ENCODE data around the gene SMAD7. TPM values are rescaled to one million over a fixed set of nuclear protein-coding genes. Genes with fewer than 3 reads are reported as not detected.

The SMAD7 gene
- polyA plus RNA-seq, 2 of the 4 experiments (the other 2 are of a cell fraction), result 19.9 to 26.9 TPM

DNA sequence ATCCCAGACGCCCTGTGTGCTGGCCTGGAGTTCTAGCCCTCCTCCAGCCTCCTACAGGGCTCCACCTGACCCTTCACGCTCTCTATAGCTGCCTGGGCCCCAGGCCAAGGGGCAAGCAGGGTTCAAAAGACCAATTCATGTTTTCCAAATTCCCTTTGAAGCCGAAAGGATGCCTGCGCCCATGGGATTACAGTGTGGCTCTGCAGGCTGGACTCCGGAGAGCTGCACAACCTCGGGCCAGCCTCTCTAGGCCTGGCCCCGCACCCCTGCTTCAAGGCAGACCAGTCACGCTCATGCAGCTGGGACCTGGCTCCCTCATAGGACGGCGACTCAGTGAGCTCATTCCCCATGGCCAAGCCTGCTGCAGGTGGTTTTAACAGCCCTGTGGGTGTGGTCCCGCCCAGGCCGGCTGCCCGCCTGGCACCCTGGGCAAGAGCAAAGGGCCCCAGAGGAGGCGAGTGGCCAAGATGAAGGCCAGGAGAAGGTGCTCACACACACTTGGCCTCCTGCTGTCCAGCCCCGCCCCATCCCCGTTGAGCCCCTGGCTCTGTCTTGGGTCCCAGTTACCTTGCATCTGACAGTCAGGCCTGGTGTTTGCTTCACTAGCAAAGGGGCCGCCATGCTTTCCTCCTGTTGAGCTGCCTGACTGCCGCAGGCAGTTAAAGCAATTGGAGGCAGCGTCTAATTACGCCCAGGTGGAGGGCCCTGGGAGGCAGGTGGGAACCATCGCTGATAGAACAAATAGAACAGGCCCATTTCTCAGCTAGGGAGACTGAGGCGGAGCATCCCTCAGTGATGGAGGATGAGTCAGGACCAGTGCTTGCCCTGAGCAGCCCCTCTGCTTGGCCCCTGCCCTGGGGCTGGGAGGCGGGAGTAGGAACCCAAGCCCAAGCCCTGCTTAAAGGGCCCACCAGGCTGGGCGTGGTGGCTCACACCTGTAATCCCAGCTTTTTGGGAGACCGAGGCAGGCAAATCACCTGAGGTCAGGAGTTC lies 56.9 kb downstream of the SMAD7 start:
- ChIA-PET POLR2A (no interaction called here), CTCF (interaction anchor here (0.9 kb wide), 1 partner anchor 31 kb away, joined by 3 read pairs; no protein-coding TSS in a partner anchor)
- Histone ChIP-seq H3K4me1 (peaks cover 13% of the 10 kb centered on the region), H3K4me3 (no peak overlapping the region), H3K27ac (peak overlapping the region in 1 of 2 experiments; percentile 41; a peak in 1 of 6 replicates), H3K9me3 (no peaks in the 10 kb centered on the region), H3K4me2 (no peak overlapping the region)
- 90% methylated on average over 18 of the region's 25 CpGs for WGBS (ENCODE audit: missing lambda C conversion rate)
- ATAC-seq (no peak), FAIRE-seq (no peak), DNase-seq (ENCODE audit: low read depth in 1 of 2, low spot score in 1 of 2) (no peak)
- no peak for TF ChIP-seq CEBPB (IDR thresholded peaks at IDR 0.05)
- TF ChIP-seq KDM5A (IDR thresholded peaks at IDR 0.05), result no peak
- TF ChIP-seq NR3C1 (IDR thresholded peaks at IDR 0.05), result no peak

- H3K4me2 ChIP-seq, result no peak overlapping the region
- WGBS (ENCODE audit: missing lambda C conversion rate), result 85% methylated on average over 14 of the region's 14 CpGs
- no peak for DNase-seq (ENCODE audit: low read depth in 1 of 2, low spot score in 1 of 2)
- H3K27ac ChIP-seq, result peak overlapping the region in 1 of 2 experiments; percentile 41; a peak in 1 of 6 replicates
- TF ChIP-seq HDAC2 (IDR thresholded peaks at IDR 0.05) (no peak), MAFK (IDR thresholded peaks at IDR 0.05; ENCODE audit: partially characterized antibody) (no peak), BHLHE40 (IDR thresholded peaks at IDR 0.05; ENCODE audit: low read depth, low read length) (no peak), TP53 (CRISPR knock-in tag; IDR thresholded peaks at IDR 0.05) (no peak), EHMT2 (IDR thresholded peaks at IDR 0.05; ENCODE audit: low read depth) (no peak), CBX8 (IDR thresholded peaks at IDR 0.05) (no peak), MYC (IDR thresholded peaks at IDR 0.05; ENCODE audit: borderline replicate concordance, low read length) (no peak), ZC3H11A (IDR thresholded peaks at IDR 0.05) (no peak), RAD21 (conservative IDR thresholded peaks at IDR 0.05 in 1 of 2, IDR thresholded peaks at IDR 0.05 in 1 of 2) (no peak), RFX5 (IDR thresholded peaks at IDR 0.05) (no peak)
- TF ChIP-seq, protein P1, sequence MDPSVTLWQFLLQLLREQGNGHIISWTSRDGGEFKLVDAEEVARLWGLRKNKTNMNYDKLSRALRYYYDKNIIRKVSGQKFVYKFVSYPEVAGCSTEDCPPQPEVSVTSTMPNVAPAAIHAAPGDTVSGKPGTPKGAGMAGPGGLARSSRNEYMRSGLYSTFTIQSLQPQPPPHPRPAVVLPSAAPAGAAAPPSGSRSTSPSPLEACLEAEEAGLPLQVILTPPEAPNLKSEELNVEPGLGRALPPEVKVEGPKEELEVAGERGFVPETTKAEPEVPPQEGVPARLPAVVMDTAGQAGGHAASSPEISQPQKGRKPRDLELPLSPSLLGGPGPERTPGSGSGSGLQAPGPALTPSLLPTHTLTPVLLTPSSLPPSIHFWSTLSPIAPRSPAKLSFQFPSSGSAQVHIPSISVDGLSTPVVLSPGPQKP (IDR thresholded peaks at IDR 0.05; ENCODE audit: low read depth, low read length), result no peak
- TF ChIP-seq, protein P2, sequence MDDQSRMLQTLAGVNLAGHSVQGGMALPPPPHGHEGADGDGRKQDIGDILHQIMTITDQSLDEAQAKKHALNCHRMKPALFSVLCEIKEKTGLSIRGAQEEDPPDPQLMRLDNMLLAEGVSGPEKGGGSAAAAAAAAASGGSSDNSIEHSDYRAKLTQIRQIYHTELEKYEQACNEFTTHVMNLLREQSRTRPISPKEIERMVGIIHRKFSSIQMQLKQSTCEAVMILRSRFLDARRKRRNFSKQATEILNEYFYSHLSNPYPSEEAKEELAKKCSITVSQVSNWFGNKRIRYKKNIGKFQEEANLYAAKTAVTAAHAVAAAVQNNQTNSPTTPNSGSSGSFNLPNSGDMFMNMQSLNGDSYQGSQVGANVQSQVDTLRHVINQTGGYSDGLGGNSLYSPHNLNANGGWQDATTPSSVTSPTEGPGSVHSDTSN (IDR thresholded peaks at IDR 0.05), result no peak
- no peak overlapping the region for H3K4me3 ChIP-seq
- FAIRE-seq, result no peak
- peaks cover 13% of the 10 kb centered on the region for H3K4me1 ChIP-seq
- H3K9me3 ChIP-seq, result no peaks in the 10 kb centered on the region
- CTCF ChIA-PET, result interaction anchor here (0.9 kb wide), 1 partner anchor 32 kb away, joined by 3 read pairs; no protein-coding TSS in a partner anchor
- no peak for ATAC-seq
- POLR2A ChIA-PET, result no interaction called here
Observed at GRCh38 chr18:48893061-48893607, 57.6 kb downstream of the SMAD7 start.

DNA sequence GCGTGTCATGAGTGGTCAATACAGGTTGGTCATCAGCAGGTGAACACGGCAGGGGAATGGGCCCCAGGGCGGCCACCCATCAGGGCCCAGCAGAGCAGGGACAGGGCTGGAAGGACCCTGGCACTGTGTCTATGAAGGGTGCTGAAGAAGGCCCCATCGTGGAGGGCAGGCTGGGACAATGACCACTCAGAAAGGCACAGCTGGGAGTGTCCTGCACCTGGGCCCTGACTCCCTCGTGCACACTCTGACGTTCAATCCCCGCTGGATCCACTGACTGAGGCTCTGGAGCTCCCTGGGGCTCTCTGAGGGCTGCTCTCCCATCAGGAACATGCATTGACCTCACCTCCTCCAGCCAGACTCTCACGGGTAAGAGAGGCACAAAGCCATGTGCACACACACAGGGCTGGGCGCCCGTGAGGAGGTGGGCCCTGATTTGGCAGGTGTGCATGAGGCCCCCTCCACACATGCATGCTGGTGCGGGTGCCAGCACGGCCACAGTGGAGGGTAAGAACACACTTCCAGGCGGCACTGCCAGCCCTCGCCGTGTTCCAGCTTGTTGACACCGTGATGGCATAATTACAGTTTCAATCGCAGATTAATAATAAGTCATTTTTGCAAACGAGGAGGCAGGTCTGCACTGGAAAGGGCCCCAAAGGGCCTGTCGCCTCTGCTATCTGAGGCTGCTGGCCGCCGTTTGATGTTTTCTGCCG lies 58.5 kb downstream of the SMAD7 start:
- ChIA-PET CTCF (interaction anchor here (0.9 to 1.5 kb wide), 2 partner anchors 32 to 33 kb away, joined by 3 to 5 read pairs; no protein-coding TSS in a partner anchor), POLR2A (no interaction called here)
- FAIRE-seq, result no peak
- peaks cover 11% of the 10 kb centered on the region for H3K4me1 ChIP-seq
- 88% methylated on average over 15 of the region's 22 CpGs for WGBS (ENCODE audit: missing lambda C conversion rate)
- no peak overlapping the region for H3K4me2 ChIP-seq
- no peaks in the 10 kb centered on the region for H3K9me3 ChIP-seq
- DNase-seq (ENCODE audit: low read depth in 1 of 2, low spot score in 1 of 2), result no peak
- no peak overlapping the region for H3K4me3 ChIP-seq
- no peak for TF ChIP-seq TFCP2L1 (CRISPR knock-in tag; IDR thresholded peaks at IDR 0.05)
- no peak for TF ChIP-seq BHLHE40 (IDR thresholded peaks at IDR 0.05; ENCODE audit: low read depth, low read length)
- TF ChIP-seq RARB (CRISPR knock-in tag; IDR thresholded peaks at IDR 0.05), result no peak
- TF ChIP-seq, protein P2 (IDR thresholded peaks at IDR 0.05), result no peak
- no peak for TF ChIP-seq NR3C1 (IDR thresholded peaks at IDR 0.05)
- no peak for TF ChIP-seq RNF2 (IDR thresholded peaks at IDR 0.05; ENCODE audit: borderline replicate concordance, low read depth)
- TF ChIP-seq ZC3H11A (IDR thresholded peaks at IDR 0.05), result no peak
- ATAC-seq, result no peak
- no peak overlapping the region; a peak in 1 of 6 replicates for H3K27ac ChIP-seq

Data from A549 (cell line).